SH-SY5Y (cell line): Measurements from ENCODE around the gene CACNA2D1.

ENCODE experiments used
- GATA2 ChIP-seq: IDR thresholded peaks from 2 replicates; pipeline ENCODE4 v1.6.1; 2011; ENCODE audit warnings: mild to moderate bottlenecking, low read depth, low read length
- GATA3 ChIP-seq: IDR thresholded peaks from 2 replicates; pipeline ENCODE4 v1.6.1; 2011; ENCODE audit warnings: low read depth, mild to moderate bottlenecking, low read length, moderate library complexity

DNA sequence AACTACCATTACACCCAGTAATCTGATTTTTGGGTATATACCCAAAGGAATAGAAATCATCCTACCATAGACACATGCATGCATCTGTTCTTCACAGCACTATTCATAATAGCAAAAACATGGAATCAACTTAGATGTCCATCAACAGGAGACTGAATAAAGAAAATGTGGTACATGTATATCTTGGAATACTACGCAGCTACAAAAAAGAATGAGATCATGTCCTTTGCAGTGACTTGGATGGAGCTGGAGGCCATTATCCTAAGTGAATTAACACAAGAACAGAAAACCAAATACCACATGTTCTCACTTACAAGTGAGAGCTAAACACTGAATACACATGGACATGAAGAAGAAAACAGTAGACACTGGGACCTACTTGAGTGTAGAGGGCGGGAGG, 254.9 kb downstream of the CACNA2D1 start:
- TF ChIP-seq GATA2 = no peak
- no peak for TF ChIP-seq GATA3
